Small intestine (tissue), 7 donors: ENCODE results near the gene PDE6D. TPM values are rescaled to one million over a fixed set of nuclear protein-coding genes. Genes with fewer than 3 reads are reported as not detected.

Experiments
- DNase-seq, 2 donors: peaks; one replicate each; pipeline versions ENCODE4 v3.0.0 to v3.0.0-alpha.2; 2013
- FAIRE-seq: peaks from 2 replicates; lab custom pipeline; 2012; peaks lifted over from hg19 to GRCh38; lab: Jason Lieb, UNC
- H3K27ac ChIP-seq, 3 donors: one replicate each; pipeline ENCODE4 v1.5.1; 2013; ENCODE audit warnings: low read length in 2 of 3, mild to moderate bottlenecking in 2 of 3, control low read depth in 1 of 3, inconsistent platforms in 1 of 3, low read depth in 1 of 3, moderate library complexity in 1 of 3
- H3K27me3 ChIP-seq, 3 donors: one replicate each; pipeline ENCODE4 v1.6.1; 2013; ENCODE audit warnings: low read length in 3 of 3, inconsistent platforms in 1 of 3; ENCODE audit not compliant: control insufficient read depth in 3 of 3, insufficient read depth in 3 of 3
- H3K36me3 ChIP-seq, 3 donors: one replicate each; pipeline ENCODE4 v1.6.1; 2013; ENCODE audit warnings: low read length in 3 of 3, inconsistent platforms in 1 of 3, low read depth in 1 of 3, mild to moderate bottlenecking in 1 of 3, moderate library complexity in 1 of 3; ENCODE audit not compliant: control insufficient read depth in 3 of 3, insufficient read depth in 2 of 3
- H3K4me1 ChIP-seq, 3 donors: one replicate each; pipeline ENCODE4 v1.6.1; 2013; ENCODE audit warnings: low read length in 2 of 3, inconsistent platforms in 1 of 3, low read depth in 1 of 3, mild to moderate bottlenecking in 1 of 3, moderate library complexity in 1 of 3; ENCODE audit not compliant: control insufficient read depth in 3 of 3, insufficient read depth in 2 of 3
- H3K4me3 ChIP-seq, 3 donors: one replicate each; pipeline ENCODE4 v1.5.1; 2013; ENCODE audit warnings: low read length in 3 of 3, control low read depth in 1 of 3, inconsistent platforms in 1 of 3, low read depth in 1 of 3, mild to moderate bottlenecking in 1 of 3, moderate library complexity in 1 of 3
- H3K9me3 ChIP-seq, 2 donors: one replicate each; pipeline ENCODE4 v1.6.1; 2013; ENCODE audit warnings: low read depth in 1 of 2, low read length in 1 of 2; ENCODE audit not compliant: control insufficient read depth in 2 of 2, insufficient read depth in 1 of 2
- WGBS, 3 donors: extraction: QIAGEN DNeasy Blood & Tissue Kit; methylation state at CpG; one replicate each; pipeline ENCODE4 v1.1.7; 2013; 5-methylcytosine and 5-hydroxymethylcytosine counted together
- polyA plus RNA-seq, 4 donors: library from polyadenylated mRNA; stranded (reverse) in 3 of 4; unstranded in 1 of 4; fragments of 200-250 nt in 3 of 4; fragments of 120-200 nt in 1 of 4; gene quantifications; one replicate each; pipeline versions ENCODE4 v1.2.1 to v1.2.3, GENCODE V29; 2013
- donor health status: healthy with polysubstance abuse.
- donor health status: control.
- donor health status: control.
- donor health status: Bipolar disorder and iron deficiency.
- donor health status: healthy.

PDE6D gene
- polyA plus RNA-seq, 4 donors, result 13.2 to 28.1 (median 25.6) TPM

- Histone ChIP-seq H3K27ac (peak overlapping the region in 1 of 3 donors; percentile 24), H3K36me3 (peaks cover 0 to 5% (median 0%) of the 10 kb centered on the region in 3 donors), H3K27me3 (no peaks in the 10 kb centered on the region), H3K4me1 (peaks cover 5 to 9% (median 7%) of the 10 kb centered on the region in 3 donors), H3K4me3 (peak overlapping the region; percentile 60 to 94 (median 77)), H3K9me3 (no peaks in the 10 kb centered on the region)
- 18 to 40% (median 34%) methylated on average over 6 of the region's 6 CpGs for WGBS, 3 donors
- FAIRE-seq (no peak), DNase-seq (no peak)
These were observed 4.7 kb upstream of the PDE6D start for GRCh38 chr2:231785822-231786176.

GRCh38 chr2:231785413-231785812 is 4.3 kb upstream of the PDE6D start:
- Histone ChIP-seq H3K4me3 (peak overlapping the region in 1 of 3 donors; percentile 60), H3K27ac (no peak overlapping the region), H3K27me3 (no peaks in the 10 kb centered on the region), H3K9me3 (no peaks in the 10 kb centered on the region), H3K4me1 (peaks cover 5 to 9% (median 7%) of the 10 kb centered on the region in 3 donors), H3K36me3 (peaks cover 0 to 5% (median 0%) of the 10 kb centered on the region in 3 donors)
- FAIRE-seq (no peak), DNase-seq (no peak)
- 75 to 95% (median 85%) methylated on average over 2 of the region's 2 CpGs for WGBS, 3 donors

GRCh38 chr2:231781798-231782726 is 980 bp upstream of the PDE6D start:
- Histone ChIP-seq H3K36me3 (no peaks in the 10 kb centered on the region), H3K27ac (peak overlapping the region; percentile 36 to 94 (median 84)), H3K27me3 (no peaks in the 10 kb centered on the region), H3K4me3 (peak overlapping the region; percentile 48 to 80 (median 62)), H3K9me3 (no peaks in the 10 kb centered on the region), H3K4me1 (peaks cover 5 to 8% (median 5%) of the 10 kb centered on the region in 3 donors)
- FAIRE-seq (no peak), DNase-seq (peak in 1 of 2 donors; percentile 72)
- WGBS, 3 donors, result 2 to 4% (median 3%) methylated on average over 12 of the region's 12 CpGs

GRCh38 chr2:231780123-231780908 is 766 bp downstream of the PDE6D start:
- no peaks in the 10 kb centered on the region for H3K36me3 ChIP-seq
- WGBS, 3 donors, result 5 to 11% (median 7%) methylated on average over 34 to 51 of the region's 51 CpGs
- peak overlapping the region in 1 of 3 donors; percentile 94 for H3K27ac ChIP-seq
- no peaks in the 10 kb centered on the region for H3K27me3 ChIP-seq
- peak overlapping the region; percentile 62 to 92 (median 80) for H3K4me3 ChIP-seq
- DNase-seq (peak; percentile 24 to 53), FAIRE-seq (no peak)
- H3K4me1 ChIP-seq, result peaks cover 0 to 5% (median 4%) of the 10 kb centered on the region in 3 donors
- H3K9me3 ChIP-seq, result no peaks in the 10 kb centered on the region

GRCh38 chr2:231769170-231770136 is 11.6 kb downstream of the PDE6D start:
- H3K4me1 ChIP-seq, result no peaks in the 10 kb centered on the region
- H3K36me3 ChIP-seq, result no peaks in the 10 kb centered on the region
- no peaks in the 10 kb centered on the region for H3K9me3 ChIP-seq
- no peak for FAIRE-seq
- no peaks in the 10 kb centered on the region for H3K27me3 ChIP-seq
- H3K4me3 ChIP-seq, result no peak overlapping the region
- H3K27ac ChIP-seq, result no peak overlapping the region
- DNase-seq, result no peak
- WGBS, 3 donors, result 68 to 73% (median 69%) methylated on average over 6 of the region's 6 CpGs

GRCh38 chr2:231765496-231765929 is 15.6 kb downstream of the PDE6D start:
- FAIRE-seq, result no peak
- no peaks in the 10 kb centered on the region for H3K27me3 ChIP-seq
- H3K4me3 ChIP-seq, result no peak overlapping the region
- DNase-seq, result no peak
- H3K9me3 ChIP-seq, result no peaks in the 10 kb centered on the region
- H3K36me3 ChIP-seq, result no peaks in the 10 kb centered on the region
- H3K4me1 ChIP-seq, result no peaks in the 10 kb centered on the region
- H3K27ac ChIP-seq, result no peak overlapping the region

- H3K4me1 ChIP-seq, result no peaks in the 10 kb centered on the region
- DNase-seq, result no peak
- no peaks in the 10 kb centered on the region for H3K36me3 ChIP-seq
- H3K4me3 ChIP-seq, result no peak overlapping the region
- H3K27ac ChIP-seq, result no peak overlapping the region
- H3K9me3 ChIP-seq, result no peaks in the 10 kb centered on the region
- FAIRE-seq, result no peak
- no peaks in the 10 kb centered on the region for H3K27me3 ChIP-seq
- WGBS, 3 donors, result 92 to 97% (median 93%) methylated on average over 4 of the region's 4 CpGs
These were observed 16.3 kb downstream of the PDE6D start for GRCh38 chr2:231764760-231765159.
